HEK293T (cell line): Measurements from ENCODE around the gene SLC9C1.

Source experiments
- CTCF ChIA-PET: fragments of 350-600 bp; formaldehyde crosslinking; extraction: SDS; loops from one replicate; lab custom pipeline; 2021; ENCODE audit warnings: antibody characterized with exemption, inconsistent platforms; lab: Yijun Ruan, JAX
- POLR2A ChIA-PET: fragments of 350-600 bp; formaldehyde crosslinking; extraction: SDS; loops from one replicate; lab custom pipeline; 2020; ENCODE audit warnings: antibody characterized with exemption, inconsistent platforms; lab: Yijun Ruan, JAX
- DNase-seq: peaks from one replicate; pipeline ENCODE4 v3.0.0; 2012; ENCODE audit warnings: mixed read lengths; ENCODE audit errors: extremely low spot score
- ARNT ChIP-seq: fragments of 450-650 bp; IDR thresholded peaks from 2 replicates; pipeline ENCODE4 v1.6.1; 2017; ENCODE audit warnings: mild to moderate bottlenecking
- BHLHE40 ChIP-seq: fragments of 450-650 bp; IDR thresholded peaks from 2 replicates; pipeline ENCODE4 v1.6.1; 2016; ENCODE audit warnings: mild to moderate bottlenecking, moderate library complexity, borderline replicate concordance
- CTBP1 ChIP-seq: fragments of 450-650 bp; IDR thresholded peaks from 2 replicates; pipeline ENCODE4 v1.6.1; 2016; ENCODE audit warnings: borderline replicate concordance
- ELF4 ChIP-seq: fragments of 450-650 bp; IDR thresholded peaks from 2 replicates; pipeline ENCODE4 v1.6.1; 2017; ENCODE audit warnings: antibody characterized with exemption
- FOXA1 ChIP-seq: fragments of 450-650 bp; IDR thresholded peaks from 2 replicates; pipeline ENCODE4 v1.6.1; 2016; ENCODE audit warnings: mild to moderate bottlenecking
- FOXK2 ChIP-seq: fragments of 450-650 bp; IDR thresholded peaks from 2 replicates; pipeline ENCODE4 v1.6.1; 2016; ENCODE audit warnings: mild to moderate bottlenecking
- FOXM1 ChIP-seq: fragments of 450-650 bp; IDR thresholded peaks from 2 replicates; pipeline ENCODE4 v1.6.1; 2017; ENCODE audit warnings: mild to moderate bottlenecking, borderline replicate concordance
- HDGF ChIP-seq: fragments of 450-650 bp; IDR thresholded peaks from 2 replicates; pipeline ENCODE4 v1.6.1; 2017; ENCODE audit warnings: antibody characterized with exemption, borderline replicate concordance
- L3MBTL2 ChIP-seq: fragments of 450-650 bp; conservative IDR thresholded peaks from 2 replicates; pipeline ENCODE4 v1.6.1; 2016; ENCODE audit warnings: mild to moderate bottlenecking
- LEF1 ChIP-seq: fragments of 450-650 bp; IDR thresholded peaks from 2 replicates; pipeline ENCODE4 v1.6.1; 2017; ENCODE audit warnings: mild to moderate bottlenecking, borderline replicate concordance
- NFRKB ChIP-seq: fragments of 450-650 bp; IDR thresholded peaks from 2 replicates; pipeline ENCODE4 v1.6.1; 2016; ENCODE audit warnings: mild to moderate bottlenecking, moderate library complexity
- SP1 ChIP-seq: fragments of 450-650 bp; IDR thresholded peaks from 2 replicates; pipeline ENCODE4 v1.6.1; 2017
- SUZ12 ChIP-seq: fragments of 450-650 bp; IDR thresholded peaks from 2 replicates; pipeline ENCODE4 v1.6.1; 2016; ENCODE audit warnings: mild to moderate bottlenecking
- TARDBP ChIP-seq: fragments of 450-650 bp; IDR thresholded peaks from 2 replicates; pipeline ENCODE4 v1.6.1; 2016
- ZNF384 ChIP-seq: fragments of 450-650 bp; IDR thresholded peaks from 2 replicates; pipeline ENCODE4 v1.6.1; 2016
- TF ChIP-seq, protein P1 (sequence below): fragments of 450-650 bp; IDR thresholded peaks from 2 replicates; pipeline ENCODE4 v1.6.1; 2016

SLC9C1 gene

DNA sequence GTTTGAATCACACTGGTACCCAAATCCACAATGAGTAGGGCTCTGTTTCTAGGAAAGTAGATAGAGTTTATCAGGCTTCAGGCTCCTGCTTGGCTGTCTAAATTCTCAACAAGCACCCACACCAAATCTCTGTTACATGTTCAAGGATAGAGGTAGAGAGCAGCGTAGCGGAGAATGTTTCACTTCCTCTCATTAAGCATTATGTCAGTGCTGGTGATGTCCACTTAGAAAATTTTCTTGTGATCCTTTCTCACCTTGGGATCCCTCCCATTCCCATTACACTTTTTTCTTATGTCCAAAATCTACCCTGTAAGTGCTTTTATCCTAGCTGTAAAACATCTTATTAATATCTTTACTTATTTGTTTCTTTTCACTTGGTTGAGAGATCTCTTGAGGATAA lies 126.3 kb downstream of the SLC9C1 start:
- DNase-seq, result no peak
- ChIA-PET CTCF (interaction anchor here (0.7 kb wide), 1 partner anchor 104 kb away, joined by 3 read pairs; no protein-coding TSS in a partner anchor), POLR2A (no interaction called here)
- no peak for TF ChIP-seq FOXA1
- TF ChIP-seq ZNF384, result no peak
- TF ChIP-seq BHLHE40, result no peak
- no peak for TF ChIP-seq SP1
- no peak for TF ChIP-seq L3MBTL2
- TF ChIP-seq, protein P1, sequence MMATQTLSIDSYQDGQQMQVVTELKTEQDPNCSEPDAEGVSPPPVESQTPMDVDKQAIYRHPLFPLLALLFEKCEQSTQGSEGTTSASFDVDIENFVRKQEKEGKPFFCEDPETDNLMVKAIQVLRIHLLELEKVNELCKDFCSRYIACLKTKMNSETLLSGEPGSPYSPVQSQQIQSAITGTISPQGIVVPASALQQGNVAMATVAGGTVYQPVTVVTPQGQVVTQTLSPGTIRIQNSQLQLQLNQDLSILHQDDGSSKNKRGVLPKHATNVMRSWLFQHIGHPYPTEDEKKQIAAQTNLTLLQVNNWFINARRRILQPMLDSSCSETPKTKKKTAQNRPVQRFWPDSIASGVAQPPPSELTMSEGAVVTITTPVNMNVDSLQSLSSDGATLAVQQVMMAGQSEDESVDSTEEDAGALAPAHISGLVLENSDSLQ, result no peak
- no peak for TF ChIP-seq ELF4
- TF ChIP-seq HDGF, result no peak
- no peak for TF ChIP-seq CTBP1
- TF ChIP-seq NFRKB, result no peak
- TF ChIP-seq TARDBP, result no peak
- TF ChIP-seq ARNT, result no peak
- no peak for TF ChIP-seq FOXK2
- no peak for TF ChIP-seq SUZ12
- TF ChIP-seq FOXM1, result no peak

DNA sequence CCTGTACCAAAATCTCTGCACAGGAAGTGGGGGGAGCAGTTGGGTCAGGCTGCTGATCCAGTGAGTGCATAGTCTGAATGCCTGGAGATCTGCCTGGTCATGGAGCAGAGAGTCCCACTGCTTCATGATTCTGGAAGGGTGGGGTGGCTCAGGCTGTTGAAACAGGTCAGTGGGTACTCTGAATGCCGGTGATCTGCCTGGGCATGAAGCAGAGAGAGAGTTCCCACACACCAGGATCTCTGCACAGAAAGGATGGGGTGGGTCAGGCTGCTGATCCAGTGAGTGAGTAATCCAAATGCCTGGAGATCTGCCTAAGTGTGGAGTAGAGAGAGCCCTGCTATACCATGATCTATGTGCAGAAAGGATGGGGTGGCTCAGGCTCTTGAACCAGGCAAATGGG lies 144.9 kb downstream of the SLC9C1 start:
- ChIA-PET POLR2A (no interaction called here), CTCF (no interaction called here)
- DNase-seq, result no peak
- TF ChIP-seq FOXM1, result no peak
- TF ChIP-seq ARNT, result no peak
- TF ChIP-seq NFRKB, result no peak
- TF ChIP-seq FOXK2, result no peak
- TF ChIP-seq ZNF384, result no peak
- TF ChIP-seq CTBP1, result no peak
- no peak for TF ChIP-seq HDGF
- TF ChIP-seq TARDBP, result no peak
- TF ChIP-seq LEF1, result no peak

DNA sequence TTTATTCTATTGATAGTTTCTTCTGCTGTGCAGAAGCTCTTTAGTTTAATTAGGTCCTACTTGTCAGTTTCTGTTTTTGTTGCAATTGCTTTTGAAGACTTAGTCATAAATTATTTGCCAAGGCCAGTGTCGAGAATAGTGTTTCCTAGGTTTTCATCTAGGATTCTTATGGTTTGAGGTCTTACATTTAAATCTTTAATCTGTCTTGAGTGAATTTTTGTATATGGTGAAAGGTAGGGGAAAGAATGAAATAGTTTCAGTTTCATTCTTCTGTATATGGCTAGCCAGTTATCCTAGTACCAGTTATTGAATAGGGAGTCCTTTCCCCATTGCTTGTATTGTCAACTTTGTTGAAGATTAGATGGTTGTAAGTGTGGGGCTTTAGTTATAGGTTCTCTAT lies 150.3 kb downstream of the SLC9C1 start:
- no peak for DNase-seq
- ChIA-PET CTCF (no interaction called here), POLR2A (no interaction called here)
- TF ChIP-seq FOXK2, result no peak

DNA sequence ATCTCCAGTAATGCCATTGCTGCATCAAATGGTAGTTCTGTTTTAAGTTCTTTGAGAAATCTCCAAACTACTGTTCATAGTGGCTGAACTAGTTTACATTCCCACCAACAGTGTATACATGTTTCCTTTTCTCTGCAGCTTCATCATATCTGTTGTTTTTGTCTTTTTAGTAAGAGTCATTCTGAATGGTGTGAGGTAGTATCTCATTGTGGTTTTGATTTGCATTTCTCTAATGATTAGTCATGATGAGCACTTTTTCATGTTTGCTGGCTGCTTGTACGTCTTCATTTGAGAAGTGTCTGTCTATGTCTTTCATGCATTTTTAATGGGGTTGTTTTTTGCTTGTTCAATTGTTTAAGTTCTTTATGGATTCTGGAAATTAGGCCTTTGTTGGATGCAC lies 150.8 kb downstream of the SLC9C1 start:
- TF ChIP-seq SUZ12 (no peak), TARDBP (no peak), FOXK2 (no peak), BHLHE40 (no peak), LEF1 (no peak), FOXM1 (no peak), ZNF384 (no peak), CTBP1 (no peak), L3MBTL2 (no peak), FOXA1 (no peak), ELF4 (no peak), ARNT (no peak), NFRKB (no peak), HDGF (no peak), SP1 (no peak)
- TF ChIP-seq, protein P1, result no peak
- CTCF ChIA-PET, result no interaction called here
- DNase-seq, result no peak
- POLR2A ChIA-PET, result no interaction called here

DNA sequence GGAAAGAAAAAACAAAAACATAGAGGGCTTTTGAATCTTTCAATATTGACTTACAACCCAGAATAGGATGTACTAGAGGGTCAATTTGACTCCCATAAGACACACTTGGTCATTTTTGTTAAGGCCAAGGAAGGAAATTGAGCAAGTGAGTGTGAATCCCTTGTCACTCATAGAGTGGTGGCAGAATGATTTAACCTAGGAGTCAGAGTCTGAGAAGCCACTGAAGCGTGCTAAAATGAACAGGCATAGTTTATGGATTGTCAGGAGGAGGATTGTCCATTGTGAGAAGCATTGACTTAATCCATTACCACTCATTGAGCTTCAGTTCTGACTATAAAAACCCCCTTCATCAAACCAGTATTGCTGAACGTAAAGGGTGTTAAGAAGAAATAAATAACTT lies 152.7 kb downstream of the SLC9C1 start:
- POLR2A ChIA-PET, result no interaction called here
- DNase-seq, result no peak

DNA sequence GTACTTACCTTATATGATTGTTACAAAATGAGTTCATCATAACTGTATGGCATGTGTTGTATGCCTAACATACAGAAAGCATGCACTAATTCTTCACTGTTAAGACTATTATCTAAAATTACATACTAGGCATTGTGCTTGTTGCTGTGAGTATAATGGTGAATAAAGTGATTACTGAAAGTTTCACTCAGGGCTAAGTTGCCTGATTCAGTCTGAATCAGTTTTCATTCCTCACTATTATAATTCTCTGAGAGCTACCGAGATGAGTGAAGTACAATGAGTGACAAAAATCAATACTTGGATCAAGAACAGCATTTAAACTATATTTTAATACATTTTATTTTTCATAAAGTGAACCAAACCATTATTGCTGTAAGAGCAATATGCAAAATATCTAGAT lies 153.4 kb downstream of the SLC9C1 start:
- ChIA-PET POLR2A (no interaction called here), CTCF (no interaction called here)
- DNase-seq, result no peak
- TF ChIP-seq ZNF384 (no peak), BHLHE40 (no peak)

More for the DNA sequence above, 152.7 kb downstream of the SLC9C1 start:
- CTCF ChIA-PET, result no interaction called here
- no peak for TF ChIP-seq HDGF
- no peak for TF ChIP-seq FOXK2
- TF ChIP-seq, protein P1, result no peak
- TF ChIP-seq ARNT, result no peak
- TF ChIP-seq SP1, result no peak
- no peak for TF ChIP-seq NFRKB
- no peak for TF ChIP-seq ELF4
- no peak for TF ChIP-seq L3MBTL2
- TF ChIP-seq TARDBP, result no peak
- no peak for TF ChIP-seq LEF1
- no peak for TF ChIP-seq FOXA1
- TF ChIP-seq FOXM1, result no peak

DNA sequence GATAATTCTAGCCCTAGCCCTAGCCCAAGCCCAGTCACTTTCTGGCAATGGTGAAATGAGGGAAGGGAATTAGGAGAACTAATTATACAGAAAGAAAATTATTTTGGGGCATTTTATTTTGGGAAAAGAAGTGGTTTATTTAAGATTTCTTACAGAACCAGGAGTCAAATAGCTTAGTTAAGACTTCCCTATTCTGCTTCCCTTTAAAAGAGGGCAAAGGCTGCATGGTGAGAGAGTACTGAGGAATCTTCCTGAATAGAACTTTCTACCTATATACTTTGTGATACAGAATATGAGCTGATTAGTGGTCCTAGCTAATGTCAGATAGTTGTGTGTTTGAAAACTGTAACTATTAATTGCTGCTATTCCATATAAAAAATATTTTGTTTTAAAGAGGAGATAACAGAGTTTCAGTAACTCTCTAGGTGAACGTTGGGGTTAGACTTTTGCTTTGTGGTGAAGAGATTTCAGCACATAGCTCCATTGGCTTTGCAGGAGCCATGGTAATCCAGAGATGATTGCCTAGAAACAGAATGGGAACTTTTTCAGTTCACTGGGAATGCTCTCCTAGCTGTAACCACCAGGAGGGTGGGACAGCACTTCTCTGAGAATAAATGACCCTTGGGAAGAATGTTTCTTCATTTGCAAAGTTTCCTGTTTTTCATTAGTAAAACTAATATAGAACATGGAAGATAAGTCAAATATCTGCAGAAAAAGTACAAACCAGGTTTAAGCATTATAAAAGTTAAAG lies 155.6 kb downstream of the SLC9C1 start:
- CTCF ChIA-PET, result interaction anchor here (0.9 to 1.4 kb wide), 2 partner anchors 13 to 393 kb away, joined by 4 read pairs; no protein-coding TSS in a partner anchor
- POLR2A ChIA-PET, result no interaction called here
- TF ChIP-seq ZNF384, result no peak
- no peak for TF ChIP-seq CTBP1
- TF ChIP-seq NFRKB, result no peak
- no peak for DNase-seq
